HEK293 (cell line): ENCODE results near the gene FDXR.

ENCODE experiments used
- CTCF ChIA-PET: fragments of 350-600 bp; formaldehyde crosslinking; extraction: SDS; loops from one replicate; lab custom pipeline; 2021; ENCODE audit warnings: antibody characterized with exemption; lab: Yijun Ruan, JAX
- POLR2A ChIA-PET: fragments of 300-600 bp; formaldehyde crosslinking; extraction: SDS; loops from one replicate; lab custom pipeline; 2020; ENCODE audit warnings: antibody characterized with exemption, inconsistent platforms; lab: Yijun Ruan, JAX
- H3K27ac ChIP-seq: fragments of 200-500 bp; sonication (Bioruptor generic); 2 replicates; pipeline ENCODE4 v1.5.1; 2014; ENCODE audit warnings: low read depth, low read length, control low read depth, inconsistent platforms; ENCODE audit errors: extremely low read depth
- H3K36me3 ChIP-seq, 2 experiments: fragments of 200-500 bp in 1 of 2; sonication (Bioruptor generic) in 1 of 2; 1 replicate in 1 of 2; 2 replicates in 1 of 2; pipeline ENCODE4 v1.5.1; 2014 to 2017; ENCODE audit warnings: inconsistent platforms in 2 of 2, low read length in 2 of 2; ENCODE audit not compliant: control insufficient read depth in 2 of 2, insufficient read depth in 1 of 2
- H3K4me1 ChIP-seq: fragments of 200-500 bp; sonication (Bioruptor generic); 2 replicates; pipeline ENCODE4 v1.5.1; 2014; ENCODE audit warnings: mild to moderate bottlenecking, low read length, inconsistent platforms; ENCODE audit not compliant: control insufficient read depth, insufficient read depth
- H3K4me3 ChIP-seq: 2 replicates; pipeline ENCODE4 v1.5.1; 2011; ENCODE audit warnings: low read depth, mild to moderate bottlenecking, control low read depth, low read length, moderate library complexity
- H3K9me3 ChIP-seq: fragments of 200-500 bp; sonication (Bioruptor generic); 2 replicates; pipeline ENCODE4 v1.5.1; 2014; ENCODE audit warnings: low read depth, low read length, inconsistent platforms; ENCODE audit not compliant: control insufficient read depth, insufficient read depth
- GLI4 ChIP-seq: fragments of 450-650 bp; formaldehyde crosslinking; IDR thresholded peaks from 2 replicates; pipeline ENCODE4 v1.5.1; 2016; ENCODE audit warnings: missing biosample characterization, missing genetic modification characterization
- GLIS2 ChIP-seq: fragments of 450-650 bp; formaldehyde crosslinking; IDR thresholded peaks from 2 replicates; pipeline ENCODE4 v1.5.1; 2016; ENCODE audit warnings: missing biosample characterization, missing genetic modification characterization
- HOXD13 ChIP-seq: sonication (generic); formaldehyde crosslinking; IDR thresholded peaks from 2 replicates; pipeline ENCODE4 v1.8.0; 2022; ENCODE audit warnings: missing genetic modification reagents, borderline replicate concordance
- KLF1 ChIP-seq: fragments of 450-650 bp; formaldehyde crosslinking; IDR thresholded peaks from 2 replicates; pipeline ENCODE4 v1.5.1; 2016; ENCODE audit warnings: missing biosample characterization, missing genetic modification characterization
- KLF9 ChIP-seq: fragments of 450-650 bp; formaldehyde crosslinking; IDR thresholded peaks from 2 replicates; pipeline ENCODE4 v1.5.1; 2016; ENCODE audit warnings: missing biosample characterization, missing genetic modification characterization, low read depth
- PATZ1 ChIP-seq: fragments of 450-650 bp; formaldehyde crosslinking; IDR thresholded peaks from 2 replicates; pipeline ENCODE4 v1.5.1; 2016; ENCODE audit warnings: missing biosample characterization, missing genetic modification characterization
- SCRT2 ChIP-seq: fragments of 450-650 bp; formaldehyde crosslinking; IDR thresholded peaks from 2 replicates; pipeline ENCODE4 v1.5.1; 2016; ENCODE audit warnings: missing biosample characterization, missing genetic modification characterization
- SP7 ChIP-seq: fragments of 450-650 bp; formaldehyde crosslinking; IDR thresholded peaks from 2 replicates; pipeline ENCODE4 v1.5.1; 2016; ENCODE audit warnings: missing biosample characterization, missing genetic modification characterization
- ZBTB1 ChIP-seq: fragments of 450-650 bp; formaldehyde crosslinking; IDR thresholded peaks from 2 replicates; pipeline ENCODE4 v1.5.1; 2016; ENCODE audit warnings: missing biosample characterization, missing genetic modification characterization
- ZBTB20 ChIP-seq: fragments of 450-650 bp; formaldehyde crosslinking; IDR thresholded peaks from 2 replicates; pipeline ENCODE4 v1.5.1; 2016; ENCODE audit warnings: missing biosample characterization, missing genetic modification characterization
- ZBTB8A ChIP-seq: fragments of 450-650 bp; formaldehyde crosslinking; IDR thresholded peaks from 2 replicates; pipeline ENCODE4 v1.5.1; 2016; ENCODE audit warnings: missing biosample characterization, missing genetic modification characterization
- ZFHX2 ChIP-seq: fragments of 450-650 bp; formaldehyde crosslinking; conservative IDR thresholded peaks from 2 replicates; pipeline ENCODE4 v1.5.1; 2016; ENCODE audit warnings: missing biosample characterization, missing genetic modification characterization
- ZFP69B ChIP-seq: fragments of 450-650 bp; formaldehyde crosslinking; IDR thresholded peaks from 2 replicates; pipeline ENCODE4 v1.5.1; 2016; ENCODE audit warnings: missing biosample characterization, missing genetic modification characterization
- ZIC2 ChIP-seq: fragments of 450-650 bp; formaldehyde crosslinking; IDR thresholded peaks from 2 replicates; pipeline ENCODE4 v1.5.1; 2016; ENCODE audit warnings: missing biosample characterization, missing genetic modification characterization
- ZNF121 ChIP-seq: fragments of 450-650 bp; formaldehyde crosslinking; IDR thresholded peaks from 2 replicates; pipeline ENCODE4 v1.5.1; 2016; ENCODE audit warnings: missing biosample characterization, missing genetic modification characterization
- ZNF138 ChIP-seq: fragments of 450-650 bp; formaldehyde crosslinking; IDR thresholded peaks from 2 replicates; pipeline ENCODE4 v1.5.1; 2016; ENCODE audit warnings: missing biosample characterization, missing genetic modification characterization, borderline replicate concordance
- ZNF140 ChIP-seq: fragments of 450-650 bp; formaldehyde crosslinking; IDR thresholded peaks from 2 replicates; pipeline ENCODE4 v1.5.1; 2016; ENCODE audit warnings: missing biosample characterization, missing genetic modification characterization
- ZNF18 ChIP-seq: fragments of 450-650 bp; formaldehyde crosslinking; IDR thresholded peaks from 2 replicates; pipeline ENCODE4 v1.5.1; 2016; ENCODE audit warnings: missing biosample characterization, missing genetic modification characterization
- ZNF214 ChIP-seq: fragments of 450-650 bp; formaldehyde crosslinking; IDR thresholded peaks from 2 replicates; pipeline ENCODE4 v1.5.1; 2017; ENCODE audit warnings: missing biosample characterization, mild to moderate bottlenecking, missing genetic modification characterization, borderline replicate concordance
- ZNF24 ChIP-seq: fragments of 450-650 bp; formaldehyde crosslinking; IDR thresholded peaks from 2 replicates; pipeline ENCODE4 v1.5.1; 2016; ENCODE audit warnings: missing biosample characterization, missing genetic modification characterization
- ZNF362 ChIP-seq: fragments of 450-650 bp; formaldehyde crosslinking; IDR thresholded peaks from 2 replicates; pipeline ENCODE4 v1.5.1; 2016; ENCODE audit warnings: missing biosample characterization, missing genetic modification characterization
- ZNF398 ChIP-seq: fragments of 450-650 bp; formaldehyde crosslinking; IDR thresholded peaks from 2 replicates; pipeline ENCODE4 v1.5.1; 2017; ENCODE audit warnings: missing biosample characterization, missing genetic modification characterization
- ZNF404 ChIP-seq: fragments of 450-650 bp; formaldehyde crosslinking; IDR thresholded peaks from 2 replicates; pipeline ENCODE4 v1.5.1; 2017; ENCODE audit warnings: missing biosample characterization, missing genetic modification characterization
- ZNF488 ChIP-seq: fragments of 450-650 bp; formaldehyde crosslinking; IDR thresholded peaks from 2 replicates; pipeline ENCODE4 v1.5.1; 2016; ENCODE audit warnings: missing biosample characterization, missing genetic modification characterization
- ZNF518A ChIP-seq: fragments of 450-650 bp; formaldehyde crosslinking; conservative IDR thresholded peaks from 2 replicates; pipeline ENCODE4 v1.5.1; 2016; ENCODE audit warnings: low read depth, missing biosample characterization, missing genetic modification characterization
- ZNF623 ChIP-seq: fragments of 450-650 bp; formaldehyde crosslinking; IDR thresholded peaks from 2 replicates; pipeline ENCODE4 v1.5.1; 2016; ENCODE audit warnings: missing biosample characterization, missing genetic modification characterization

The FDXR gene

GRCh38 chr17:74921026-74921681 is 48.4 kb upstream of the FDXR start (continued):
- TF ChIP-seq SCRT2 = 0 out of 2 replicates have a peak, but pooled peaks have one; percentile 1
- TF ChIP-seq ZBTB20 = peak; percentile 67
- peak; percentile 43 for TF ChIP-seq SP7 (tag by site-specific recombination)
- TF ChIP-seq ZFHX2 (tag by site-specific recombination) = peak; percentile 92
- TF ChIP-seq ZFP69B = peak; percentile 86
- TF ChIP-seq ZNF138 = no peak
- peak; percentile 87 for TF ChIP-seq ZIC2 (tag by site-specific recombination)
- TF ChIP-seq KLF1 (tag by site-specific recombination) = peak; percentile 39; the same call in 1 of the 2 replicates
- TF ChIP-seq ZNF398 (tag by site-specific recombination) = peak; percentile 77
- peak; percentile 92 for TF ChIP-seq ZNF18 (tag by site-specific recombination)
- no peak for TF ChIP-seq ZNF623 (tag by site-specific recombination)
- TF ChIP-seq GLIS2 (tag by site-specific recombination) = peak; percentile 79; the same call in 1 of the 2 replicates
- TF ChIP-seq GLI4 = no peak
- no peak for TF ChIP-seq ZNF214
- peak; percentile 43; the same call in 1 of the 2 replicates for TF ChIP-seq PATZ1

- Histone ChIP-seq H3K27ac (no peak overlapping the region), H3K9me3 (no peaks in the 10 kb centered on the region), H3K36me3 (peaks cover 0 to 5% of the 10 kb centered on the region in 2 experiments; a peak in 1 of 3 replicates), H3K4me3 (no peak overlapping the region), H3K4me1 (no peaks in the 10 kb centered on the region)
- ChIA-PET POLR2A (interaction anchor here (1.6 kb wide), 1 partner anchor 48 kb away, joined by 3 read pairs; the partner anchor contains the start of gene FDXR), CTCF (interaction anchor here (0.5 to 6.3 kb wide), 6 partner anchors 10 to 266 kb away, joined by 3 to 69 read pairs (median 4); no protein-coding TSS in a partner anchor)
- 0 out of 2 replicates have a peak, but pooled peaks have one; percentile 28 for TF ChIP-seq KLF9
- TF ChIP-seq HOXD13 (CRISPR knock-in tag) = no peak
- no peak for TF ChIP-seq ZNF404 (tag by site-specific recombination)
- TF ChIP-seq ZNF24 (tag by site-specific recombination) = no peak
- TF ChIP-seq ZNF121 (tag by site-specific recombination) = no peak
- peak; percentile 91 for TF ChIP-seq SCRT2
- no peak for TF ChIP-seq ZBTB1 (tag by site-specific recombination)
- TF ChIP-seq ZNF518A (tag by site-specific recombination) = no peak
- TF ChIP-seq ZNF488 (tag by site-specific recombination) = no peak
- TF ChIP-seq ZNF140 (tag by site-specific recombination) = no peak
- TF ChIP-seq ZBTB8A (tag by site-specific recombination) = no peak
- no peak for TF ChIP-seq ZNF362 (tag by site-specific recombination)
Measured at GRCh38 chr17:74920642-74921025, 47.8 kb upstream of the FDXR start.
